GM12878 (cell line): ENCODE measurements around the gene KRTAP5-7.

Experiments used
- EZH2 ChIP-seq: IDR thresholded peaks from 2 replicates; pipeline ENCODE4 v1.6.1; 2012; ENCODE audit warnings: low read depth, mild to moderate bottlenecking, control low read depth, inconsistent platforms, low read length, borderline replicate concordance; ENCODE audit not compliant: control insufficient read depth
- HCFC1 ChIP-seq: fragments of 150-350 bp; IDR thresholded peaks from 2 replicates; pipeline ENCODE4 v1.6.1; 2014; ENCODE audit warnings: low read length
- JUND ChIP-seq: IDR thresholded peaks from 2 replicates; pipeline ENCODE4 v1.6.1; 2012; ENCODE audit warnings: low read depth, mild to moderate bottlenecking, low read length, improper control_type of control experiment, moderate library complexity
- MEF2A ChIP-seq: IDR thresholded peaks from 2 replicates; pipeline ENCODE4 v1.6.1; 2011; ENCODE audit warnings: low read depth, mild to moderate bottlenecking, low read length, moderate library complexity; ENCODE audit not compliant: insufficient read depth
- NBN ChIP-seq: fragments of 450-650 bp; IDR thresholded peaks from 2 replicates; pipeline ENCODE4 v1.6.1; 2016
- ZNF217 ChIP-seq: fragments of 450-650 bp; IDR thresholded peaks from 2 replicates; pipeline ENCODE4 v1.6.1; 2017; ENCODE audit warnings: antibody characterized with exemption, mild to moderate bottlenecking
- ZNF274 ChIP-seq: IDR thresholded peaks from one replicate; pipeline ENCODE4 v1.8.0; 2011; ENCODE audit not compliant: insufficient read length, insufficient read depth
- TF ChIP-seq, protein P1 (sequence below): IDR thresholded peaks from 2 replicates; pipeline ENCODE4 v1.6.1; 2012; ENCODE audit warnings: low read depth, low read length, improper control_type of control experiment
- TF ChIP-seq, protein P2 (sequence below): fragments of 450-650 bp; IDR thresholded peaks from 2 replicates; pipeline ENCODE4 v1.6.1; 2018; ENCODE audit warnings: borderline replicate concordance, mild to moderate bottlenecking; ENCODE audit not compliant: partially characterized antibody
- TF ChIP-seq, protein P3 (sequence below), 3 experiments: IDR thresholded peaks in 2 of 3; conservative IDR thresholded peaks in 1 of 3; 2 replicates each; pipeline ENCODE4 v1.5.1; 2011; ENCODE audit warnings: low read depth in 3 of 3, low read length in 3 of 3, mild to moderate bottlenecking in 3 of 3, control low read depth in 2 of 3, moderate library complexity in 2 of 3, inconsistent platforms in 1 of 3, mixed read lengths in 1 of 3; ENCODE audit not compliant: control insufficient read depth in 2 of 3, insufficient read depth in 1 of 3; ENCODE audit errors: extremely low read depth in 1 of 3

DNA sequence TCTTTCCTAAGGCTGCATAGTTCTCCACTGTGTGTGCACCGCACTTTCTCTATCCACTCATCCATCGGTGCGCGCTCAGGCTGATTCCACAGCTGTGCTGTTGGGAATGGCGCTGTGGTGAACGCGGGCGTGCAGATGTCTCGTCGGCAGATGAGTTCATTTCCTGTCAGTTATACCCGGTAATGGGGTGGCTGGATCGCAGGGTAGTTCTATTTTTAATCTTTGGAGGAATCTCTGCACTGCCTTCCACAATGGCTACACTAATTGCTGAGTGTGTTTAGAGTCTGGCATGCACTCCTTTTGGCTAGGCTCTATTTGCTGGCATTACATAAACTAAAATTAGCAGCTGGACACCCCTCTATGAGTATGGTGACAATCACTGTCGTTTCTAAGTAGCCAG, 27.9 kb upstream of the KRTAP5-7 start:
- no peak for TF ChIP-seq MEF2A
- no peak for TF ChIP-seq HCFC1
- TF ChIP-seq, protein P1, sequence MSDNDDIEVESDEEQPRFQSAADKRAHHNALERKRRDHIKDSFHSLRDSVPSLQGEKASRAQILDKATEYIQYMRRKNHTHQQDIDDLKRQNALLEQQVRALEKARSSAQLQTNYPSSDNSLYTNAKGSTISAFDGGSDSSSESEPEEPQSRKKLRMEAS, result no peak
- no peak for TF ChIP-seq NBN
- TF ChIP-seq EZH2, result no peak
- TF ChIP-seq, protein P2, sequence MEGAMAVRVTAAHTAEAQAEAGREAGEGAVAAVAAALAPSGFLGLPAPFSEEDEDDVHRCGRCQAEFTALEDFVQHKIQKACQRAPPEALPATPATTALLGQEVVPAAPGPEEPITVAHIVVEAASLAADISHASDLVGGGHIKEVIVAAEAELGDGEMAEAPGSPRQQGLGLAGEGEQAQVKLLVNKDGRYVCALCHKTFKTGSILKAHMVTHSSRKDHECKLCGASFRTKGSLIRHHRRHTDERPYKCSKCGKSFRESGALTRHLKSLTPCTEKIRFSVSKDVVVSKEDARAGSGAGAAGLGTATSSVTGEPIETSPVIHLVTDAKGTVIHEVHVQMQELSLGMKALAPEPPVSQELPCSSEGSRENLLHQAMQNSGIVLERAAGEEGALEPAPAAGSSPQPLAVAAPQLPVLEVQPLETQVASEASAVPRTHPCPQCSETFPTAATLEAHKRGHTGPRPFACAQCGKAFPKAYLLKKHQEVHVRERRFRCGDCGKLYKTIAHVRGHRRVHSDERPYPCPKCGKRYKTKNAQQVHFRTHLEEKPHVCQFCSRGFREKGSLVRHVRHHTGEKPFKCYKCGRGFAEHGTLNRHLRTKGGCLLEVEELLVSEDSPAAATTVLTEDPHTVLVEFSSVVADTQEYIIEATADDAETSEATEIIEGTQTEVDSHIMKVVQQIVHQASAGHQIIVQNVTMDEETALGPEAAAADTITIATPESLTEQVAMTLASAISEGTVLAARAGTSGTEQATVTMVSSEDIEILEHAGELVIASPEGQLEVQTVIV, result no peak
- TF ChIP-seq JUND, result no peak
- TF ChIP-seq, protein P3, sequence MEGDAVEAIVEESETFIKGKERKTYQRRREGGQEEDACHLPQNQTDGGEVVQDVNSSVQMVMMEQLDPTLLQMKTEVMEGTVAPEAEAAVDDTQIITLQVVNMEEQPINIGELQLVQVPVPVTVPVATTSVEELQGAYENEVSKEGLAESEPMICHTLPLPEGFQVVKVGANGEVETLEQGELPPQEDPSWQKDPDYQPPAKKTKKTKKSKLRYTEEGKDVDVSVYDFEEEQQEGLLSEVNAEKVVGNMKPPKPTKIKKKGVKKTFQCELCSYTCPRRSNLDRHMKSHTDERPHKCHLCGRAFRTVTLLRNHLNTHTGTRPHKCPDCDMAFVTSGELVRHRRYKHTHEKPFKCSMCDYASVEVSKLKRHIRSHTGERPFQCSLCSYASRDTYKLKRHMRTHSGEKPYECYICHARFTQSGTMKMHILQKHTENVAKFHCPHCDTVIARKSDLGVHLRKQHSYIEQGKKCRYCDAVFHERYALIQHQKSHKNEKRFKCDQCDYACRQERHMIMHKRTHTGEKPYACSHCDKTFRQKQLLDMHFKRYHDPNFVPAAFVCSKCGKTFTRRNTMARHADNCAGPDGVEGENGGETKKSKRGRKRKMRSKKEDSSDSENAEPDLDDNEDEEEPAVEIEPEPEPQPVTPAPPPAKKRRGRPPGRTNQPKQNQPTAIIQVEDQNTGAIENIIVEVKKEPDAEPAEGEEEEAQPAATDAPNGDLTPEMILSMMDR (IDR thresholded peaks at IDR 0.05 in 2 of 3, conservative IDR thresholded peaks at IDR 0.05 in 1 of 3; ENCODE audit: control insufficient read depth in 2 of 3, extremely low read depth in 1 of 3, insufficient read depth in 1 of 3, low read depth in 3 of 3, low read length in 3 of 3), result no peak
- TF ChIP-seq ZNF274, result no peak
- no peak for TF ChIP-seq ZNF217
